GM18870 (cell line): Measurements from ENCODE around the gene FBXW5.

Experiments used
- ATAC-seq: cut with Tn5 transposase; IDR thresholded peaks from one replicate; pipeline ENCODE4 v1.9.1; 2021; ENCODE audit warnings: moderate library complexity; ENCODE audit not compliant: unreplicated experiment

The FBXW5 gene

DNA sequence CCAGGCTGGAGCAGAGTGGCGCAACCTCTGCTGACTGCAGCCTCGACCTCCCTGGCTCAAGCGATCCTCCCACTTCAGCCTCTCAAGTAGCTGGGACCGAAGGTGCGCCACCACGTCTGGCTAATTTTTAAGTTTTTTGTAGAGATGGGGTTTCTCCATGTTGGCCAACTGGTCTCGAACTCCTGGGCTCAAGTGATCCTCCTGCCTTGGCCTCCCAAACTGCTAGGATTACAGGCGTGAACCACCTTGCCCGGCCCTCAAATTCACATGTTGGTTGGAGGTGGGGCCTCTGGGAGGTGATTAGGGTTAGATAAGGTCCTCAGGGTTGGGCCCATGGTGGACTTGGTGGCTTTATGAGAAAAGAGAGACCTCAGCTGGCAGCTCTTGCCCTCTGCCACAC is 17.6 kb upstream of the FBXW5 start:
- ATAC-seq, result no peak

DNA sequence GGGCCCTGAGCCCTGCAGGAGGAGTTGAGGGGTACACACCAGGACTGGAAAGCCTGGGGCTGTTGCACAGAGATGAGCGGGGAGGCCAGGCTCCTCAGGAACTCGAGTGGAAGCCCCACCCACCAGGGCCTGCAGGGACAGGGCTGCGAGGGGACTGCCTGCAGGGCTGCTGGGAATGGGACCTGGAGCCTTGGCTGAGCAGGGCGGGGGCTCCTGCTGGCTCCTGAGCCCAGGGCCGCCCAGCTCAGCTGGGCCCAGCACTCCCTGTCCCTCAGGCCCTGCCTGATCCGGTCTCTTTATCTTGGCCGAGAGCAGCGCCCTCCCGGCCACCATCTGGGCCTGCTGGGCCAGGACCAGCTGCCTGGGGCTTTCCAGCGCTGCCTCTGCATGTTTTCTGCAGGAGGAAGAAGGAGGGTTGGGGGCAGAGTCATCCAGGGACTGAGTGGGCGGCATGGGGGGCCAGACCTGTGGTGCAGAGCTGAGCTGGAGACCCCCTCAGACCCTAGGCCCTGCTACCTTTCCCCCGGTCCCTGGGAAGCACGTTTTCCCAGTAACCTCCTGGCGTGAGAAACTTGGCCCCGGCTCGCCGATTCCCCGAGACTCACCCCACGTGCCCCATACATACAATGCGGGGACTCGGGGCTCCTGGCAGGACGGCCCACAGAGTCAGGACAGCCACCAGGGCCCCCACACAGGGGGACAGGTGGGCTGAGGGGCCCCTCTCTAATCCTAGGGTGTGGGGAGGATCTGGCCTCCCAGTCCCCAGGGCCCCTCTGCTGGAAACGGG is 16.9 kb upstream of the FBXW5 start:
- ATAC-seq, result no peak

DNA sequence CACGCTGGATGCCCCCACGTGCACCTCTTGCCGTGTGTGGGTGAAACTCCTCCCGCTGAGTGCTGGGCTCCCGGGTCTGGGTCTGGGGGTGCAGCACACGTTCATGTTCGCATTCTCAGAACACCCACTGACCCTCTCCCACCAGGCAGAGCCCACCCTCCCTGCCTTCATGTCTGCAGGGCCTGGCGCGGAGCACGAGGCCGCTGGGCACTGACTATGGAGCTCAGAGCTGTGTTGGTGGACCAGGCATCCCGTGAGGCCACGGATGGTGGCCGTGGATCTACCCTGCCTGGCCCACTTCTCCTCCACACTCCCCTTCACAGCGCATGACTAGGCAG is 16.4 kb upstream of the FBXW5 start:
- no peak for ATAC-seq

- ATAC-seq, result no peak
These were observed 15.8 kb upstream of the FBXW5 start for GRCh38 chr9:136960212-136960937.

- no peak for ATAC-seq
These were observed 14.6 kb upstream of the FBXW5 start for GRCh38 chr9:136958898-136959850.

DNA sequence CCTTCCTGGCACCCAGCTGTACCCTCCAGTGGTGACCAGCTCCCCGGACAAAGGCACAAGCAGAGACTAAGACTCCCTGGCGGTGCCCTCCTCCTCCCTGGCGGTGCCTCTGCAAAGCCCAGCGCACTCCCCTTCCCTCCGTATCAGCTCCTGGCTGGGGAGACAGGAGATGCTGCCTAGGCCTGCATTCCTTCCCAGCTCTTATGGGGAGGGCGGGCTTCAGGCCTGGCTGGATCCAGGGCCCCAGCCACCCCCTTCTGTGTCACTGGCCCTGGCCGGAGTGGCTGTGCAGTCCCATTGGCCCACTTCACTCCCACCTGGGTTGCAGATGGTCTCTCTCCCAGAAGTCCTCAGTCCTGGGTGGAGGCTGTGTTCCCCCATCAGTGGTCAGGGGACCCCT is 13.9 kb upstream of the FBXW5 start:
- no peak for ATAC-seq

DNA sequence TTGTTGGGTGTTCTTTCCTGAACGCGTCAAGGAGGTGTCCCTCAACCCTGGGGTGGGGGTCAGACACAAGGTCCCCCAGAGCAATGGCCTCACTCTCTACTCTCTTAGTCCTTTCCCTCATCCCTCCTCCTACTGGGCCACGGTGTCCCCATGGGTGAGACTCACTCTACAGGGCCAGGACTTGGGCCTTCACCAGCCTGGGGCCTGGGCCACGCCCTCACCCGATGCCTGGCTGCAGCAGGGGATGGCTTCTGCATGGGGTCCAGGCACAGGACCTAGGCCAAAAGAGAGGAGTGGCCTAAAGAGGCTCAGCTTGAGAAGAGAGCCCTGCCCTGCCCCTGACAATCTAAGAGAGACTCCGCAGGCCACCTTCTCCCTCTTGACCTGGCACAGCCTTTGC is 13.4 kb upstream of the FBXW5 start:
- no peak for ATAC-seq

DNA sequence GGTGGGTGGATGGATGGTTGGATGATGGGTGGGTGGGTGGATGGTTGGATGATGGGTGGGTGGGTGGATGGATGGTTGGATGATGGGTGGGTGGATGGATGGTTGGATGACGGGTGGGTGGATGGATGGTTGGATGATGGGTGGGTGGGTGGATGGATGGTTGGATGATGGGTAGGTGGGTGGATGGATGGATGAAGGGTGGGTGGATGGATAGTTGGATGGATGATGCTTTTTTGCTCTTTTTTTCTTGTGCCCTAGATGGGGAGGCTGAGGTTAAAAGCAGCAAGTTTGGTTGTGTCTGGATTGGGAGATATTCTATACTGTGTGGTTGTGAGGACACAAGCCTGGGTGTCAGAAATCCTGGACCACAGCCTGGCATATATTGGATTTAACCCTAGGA is 12.9 kb upstream of the FBXW5 start:
- no peak for ATAC-seq

DNA sequence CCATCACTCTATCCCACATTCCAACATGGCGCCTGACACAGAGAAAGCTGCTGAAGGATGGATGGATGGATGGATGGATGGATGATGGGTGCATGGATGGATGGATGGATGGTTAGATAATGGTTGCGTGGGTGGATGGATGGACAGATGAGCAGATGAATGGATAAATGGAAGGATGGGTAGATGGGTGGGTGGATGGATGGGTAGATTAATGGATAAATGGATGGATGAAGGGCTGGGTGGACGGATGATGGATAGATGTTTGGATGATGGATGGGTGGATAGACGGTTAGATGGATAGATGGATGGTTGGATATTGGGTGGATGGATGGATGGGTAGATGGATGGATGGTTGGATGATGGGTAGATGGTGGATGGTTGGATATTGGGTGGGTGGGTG is 12.1 kb upstream of the FBXW5 start:
- ATAC-seq, result no peak

DNA sequence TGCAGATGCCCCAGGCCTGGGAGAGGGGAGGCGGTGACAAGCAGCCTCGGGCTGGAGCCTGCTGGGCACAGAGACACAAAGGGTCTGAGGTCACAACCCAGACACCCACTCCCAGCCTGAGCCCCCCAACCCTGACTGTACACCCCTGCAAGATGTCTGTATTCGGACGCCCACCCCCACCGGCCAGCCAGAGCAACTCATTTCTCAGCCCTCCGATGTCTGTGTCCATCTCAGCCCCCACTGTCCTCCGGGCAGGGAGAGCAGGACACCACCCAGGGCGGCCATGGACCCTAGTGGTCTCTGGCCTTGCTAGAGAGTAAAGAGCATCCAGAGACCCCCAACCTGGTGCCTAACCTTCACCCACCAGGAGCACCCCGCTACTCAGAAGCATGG is 11.4 kb upstream of the FBXW5 start:
- ATAC-seq, result no peak

DNA sequence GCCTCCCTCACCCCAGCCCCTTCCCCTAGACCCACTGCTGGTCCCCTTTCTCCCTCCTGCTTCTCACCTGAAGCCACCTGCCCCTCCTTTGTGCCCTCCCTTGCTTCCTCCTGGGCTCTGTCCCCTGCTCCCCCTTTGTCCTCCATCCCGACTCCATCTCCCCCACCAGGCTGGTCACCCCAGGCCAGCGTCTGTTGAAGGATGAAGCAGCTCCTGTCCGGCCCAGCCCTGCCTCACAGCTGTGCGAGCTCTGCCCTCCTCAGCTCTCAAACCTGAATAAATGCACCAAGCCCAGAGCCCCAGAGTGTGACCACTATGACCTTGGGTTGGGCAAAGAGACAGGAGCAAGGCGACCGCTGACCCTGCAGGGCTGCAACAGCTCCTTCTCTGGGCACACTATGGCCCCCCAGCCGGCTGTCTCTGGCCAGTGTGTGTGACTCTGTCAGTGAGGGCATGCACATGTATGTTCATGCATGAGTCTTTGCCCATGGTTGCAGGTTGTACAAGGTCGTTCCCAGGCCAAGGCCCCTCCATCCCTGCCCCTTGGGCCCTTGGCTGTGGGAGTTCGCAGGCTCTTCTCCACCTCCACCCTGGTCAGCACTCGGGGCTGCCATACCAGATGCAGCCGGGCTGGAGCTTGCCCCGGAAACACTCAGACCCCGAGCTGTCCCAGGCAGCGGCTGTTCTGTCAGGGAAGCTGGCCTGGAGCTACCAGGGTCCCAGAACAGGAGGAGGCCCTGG is 10.8 kb upstream of the FBXW5 start:
- ATAC-seq, result no peak

- ATAC-seq, result no peak
These were observed 9.9 kb upstream of the FBXW5 start for GRCh38 chr9:136954270-136955083.

DNA sequence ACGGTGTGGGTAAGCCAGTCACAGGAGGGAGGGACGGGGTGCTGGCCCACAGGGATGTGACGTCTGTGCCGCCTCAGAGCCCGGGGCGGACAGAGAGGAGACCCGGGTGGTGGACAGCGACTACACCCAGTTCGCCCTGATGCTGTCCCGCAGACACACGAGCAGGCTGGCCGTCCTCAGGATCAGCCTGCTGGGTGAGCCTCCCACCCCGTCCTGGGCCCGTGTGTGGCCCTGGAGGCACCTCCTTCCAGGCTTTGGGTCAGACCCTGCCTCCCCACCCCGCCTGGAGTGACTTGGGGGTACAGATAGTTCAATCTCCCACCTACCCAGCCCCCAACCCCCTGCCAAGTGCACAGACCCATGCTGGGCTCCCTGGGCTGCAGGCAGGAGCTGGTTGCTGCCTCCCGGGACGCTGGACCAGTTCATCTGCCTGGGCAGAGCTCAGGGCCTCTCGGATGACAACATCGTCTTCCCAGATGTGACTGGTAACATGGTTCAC is 9.3 kb upstream of the FBXW5 start:
- ATAC-seq, result no peak

- no peak for ATAC-seq
These were observed 8.6 kb upstream of the FBXW5 start for GRCh38 chr9:136952876-136953770.

GRCh38 chr9:136952321-136952850 is 7.8 kb upstream of the FBXW5 start:
- ATAC-seq, result no peak

- ATAC-seq, result no peak
These were observed 7.2 kb upstream of the FBXW5 start, which contains the start of gene LCN12 for GRCh38 chr9:136951541-136952320. Gene LCN12, plus strand, starts transcription at chr9:136952273. Its CDS starts 55 bp downstream, at chr9:136952328.

DNA sequence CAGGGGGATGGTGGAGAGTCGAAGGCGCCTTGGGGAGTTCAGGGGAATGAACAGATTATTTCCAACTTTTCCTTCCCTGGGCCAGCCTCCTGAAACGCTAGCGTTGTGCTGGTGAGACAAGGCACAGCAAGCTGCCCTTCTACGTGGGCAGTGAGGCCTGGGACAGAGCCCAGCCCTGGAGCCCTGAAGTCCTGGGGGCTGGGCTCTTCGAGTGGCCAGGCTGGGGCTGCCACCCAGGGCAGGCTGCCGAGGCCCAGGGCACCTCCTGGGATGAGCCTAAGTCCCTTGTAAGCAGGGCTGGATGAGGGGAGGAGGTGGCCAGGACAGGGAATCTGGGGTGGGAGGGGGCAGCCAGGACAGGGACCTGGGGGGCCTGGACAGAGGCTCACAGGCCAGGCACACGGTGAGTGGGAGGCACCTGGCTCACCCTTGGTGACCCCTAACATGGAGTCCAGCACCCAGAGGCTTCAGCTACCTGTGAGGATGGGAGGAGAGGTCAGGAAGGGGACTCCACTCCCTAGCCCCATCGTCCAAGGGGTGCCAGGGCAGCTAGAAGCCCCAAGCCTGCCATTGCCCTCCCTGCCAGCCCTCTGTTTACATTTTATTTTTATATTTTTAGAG is 6.2 kb upstream of the FBXW5 start:
- no peak for ATAC-seq
